Pancreas (tissue), 10 donors: ENCODE data around the gene ERRFI1. TPM values are rescaled to one million over a fixed set of nuclear protein-coding genes. Genes with fewer than 3 reads are reported as not detected.

Experiments used
- ATAC-seq, 4 donors: fragments of 200-7000 bp; cut with Tn5 transposase; one replicate each; pipeline versions ENCODE4 v1.8.0 to v1.9.1; 2020; ENCODE audit warnings: mild to moderate bottlenecking in 4 of 4, moderate library complexity in 4 of 4
- DNase-seq, 6 donors: peaks; one replicate each; pipeline ENCODE4 v3.0.0-alpha.2; 2020
- FAIRE-seq: peaks from 2 replicates; lab custom pipeline; 2012; peaks lifted over from hg19 to GRCh38; lab: Jason Lieb, UNC
- H3K27ac ChIP-seq, 4 donors: fragments of 200-600 bp; sonication (generic); 1 replicate in 3 of 4; 2 replicates in 1 of 4; pipeline versions ENCODE4 v1.5.0 to v1.8.0; 2020
- H3K27me3 ChIP-seq, 4 donors: fragments of 200-600 bp; one replicate each; pipeline ENCODE4 v1.8.0; 2021
- H3K36me3 ChIP-seq, 3 donors: fragments of 200-600 bp; sonication (generic) in 1 of 3; one replicate each; pipeline versions ENCODE4 v1.5.0 to v1.8.0; 2020 to 2021
- H3K4me1 ChIP-seq, 3 donors: fragments of 200-600 bp; one replicate each; pipeline ENCODE4 v1.8.0; 2021
- H3K4me3 ChIP-seq, 4 donors: fragments of 200-600 bp; sonication (generic) in 2 of 4; one replicate each; pipeline versions ENCODE4 v1.5.0 to v1.8.0; 2020 to 2021
- H3K9me3 ChIP-seq, 4 donors: fragments of 200-600 bp; one replicate each; pipeline ENCODE4 v1.8.0; 2021
- WGBS, 2 donors: extraction: QIAGEN DNeasy Blood & Tissue Kit; methylation state at CpG; one replicate each; pipeline ENCODE4 v1.1.7; 2013; 5-methylcytosine and 5-hydroxymethylcytosine counted together
- intact Hi-C, 3 donors: fragments of 100-400 bp; cut with DNase I; formaldehyde crosslinking; loops; one replicate each; pipeline versions ENCODE4 v1.11.1 to v1.14.2; 2022
- polyA plus RNA-seq, 2 donors: library from polyadenylated mRNA; stranded (reverse); fragments of 200-250 nt; gene quantifications; one replicate each; pipeline ENCODE4 v1.2.3, GENCODE V29; 2013
- total RNA-seq, 6 donors: library from RNA; stranded (reverse); fragmentation: NEBNext Ultra II Directional in 4 of 6; extraction: Animal tissue kit (Norgen Biotek cat#: 25700) in 4 of 6; gene quantifications; one replicate each; pipeline versions ENCODE4 v1.2.1 to v1.2.4, GENCODE V29; 2021 to 2023
- TF ChIP-seq, protein P1 (sequence below), 4 donors: fragments of 200-600 bp; sonication (generic) in 3 of 4; IDR thresholded peaks; one replicate each; pipeline versions ENCODE4 v1.5.0 to v1.8.0; 2021; ENCODE audit warnings: antibody characterized with exemption in 4 of 4
- donor health status: healthy with polysubstance abuse.
- donor health status: DM: no; HTN: no; CAD: no; lungs with moderate emphysema.
- donor health status: DM: no; HTN: no; CAD: no.
- donor health status: control.
- donor health status: control.
- donor health status: Bipolar disorder and iron deficiency.
- donor health status: DM: yes; HTN: yes; CAD: no.
- donor health status: DM: no; HTN: no; CAD: no.
- donor health status: DM: no; HTN: no; CAD: no.
- donor health status: DM: yes; HTN: yes; CAD: no.

ERRFI1 gene
- total and polyA plus RNA-seq, 8 donors: 36.4 to 392 (median 101) TPM

DNA sequence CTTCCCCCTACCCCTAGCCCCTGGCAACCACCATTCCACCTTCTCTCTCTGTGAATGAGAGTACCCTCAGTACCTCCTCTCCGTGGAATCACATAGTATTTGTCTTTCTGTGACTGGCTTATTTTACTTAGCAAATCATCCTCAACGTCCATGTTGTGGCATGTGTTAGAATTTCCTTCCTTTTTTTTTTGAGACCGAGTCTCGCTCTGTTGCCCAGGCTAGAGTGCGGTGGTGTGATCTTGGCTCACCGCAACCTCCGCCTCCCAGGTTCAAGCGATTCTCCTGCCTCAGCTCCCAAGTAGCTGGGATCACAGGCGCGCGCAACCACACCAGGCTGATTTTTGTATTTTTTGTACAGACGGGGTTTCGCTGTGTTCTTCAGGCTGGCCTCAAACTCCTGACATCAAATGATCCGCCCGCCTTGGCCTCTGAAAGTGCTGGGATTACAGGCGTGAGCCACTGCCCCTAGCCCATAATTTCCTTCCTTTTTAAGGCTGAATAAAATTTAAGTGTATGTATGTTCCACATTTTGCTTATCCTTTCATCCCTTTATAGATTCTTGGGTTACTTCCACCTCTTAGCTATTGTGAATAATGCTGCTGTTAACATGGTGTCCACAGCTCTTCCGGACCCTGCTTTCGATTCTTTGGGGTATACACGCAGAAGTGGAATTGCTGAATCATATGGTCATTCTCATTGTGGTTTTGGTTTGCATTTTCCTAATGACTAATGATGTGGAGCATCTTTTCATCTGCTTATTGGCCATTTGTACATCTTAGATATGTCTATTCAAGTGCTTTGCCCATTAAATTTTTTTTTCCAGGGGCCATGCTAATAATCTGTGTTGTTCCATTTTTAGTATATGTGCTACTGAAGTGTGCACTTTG is 32.3 kb downstream of the ERRFI1 start:
- ATAC-seq: no peak
- H3K27me3 ChIP-seq: no peaks in the 10 kb centered on the region
- no peaks in the 10 kb centered on the region for H3K4me1 ChIP-seq
- intact Hi-C loops: no loop called here
- no peaks in the 10 kb centered on the region for H3K36me3 ChIP-seq
- WGBS, 2 donors: 87 to 90% methylated on average over 19 of the region's 19 CpGs
- TF ChIP-seq, protein P1, sequence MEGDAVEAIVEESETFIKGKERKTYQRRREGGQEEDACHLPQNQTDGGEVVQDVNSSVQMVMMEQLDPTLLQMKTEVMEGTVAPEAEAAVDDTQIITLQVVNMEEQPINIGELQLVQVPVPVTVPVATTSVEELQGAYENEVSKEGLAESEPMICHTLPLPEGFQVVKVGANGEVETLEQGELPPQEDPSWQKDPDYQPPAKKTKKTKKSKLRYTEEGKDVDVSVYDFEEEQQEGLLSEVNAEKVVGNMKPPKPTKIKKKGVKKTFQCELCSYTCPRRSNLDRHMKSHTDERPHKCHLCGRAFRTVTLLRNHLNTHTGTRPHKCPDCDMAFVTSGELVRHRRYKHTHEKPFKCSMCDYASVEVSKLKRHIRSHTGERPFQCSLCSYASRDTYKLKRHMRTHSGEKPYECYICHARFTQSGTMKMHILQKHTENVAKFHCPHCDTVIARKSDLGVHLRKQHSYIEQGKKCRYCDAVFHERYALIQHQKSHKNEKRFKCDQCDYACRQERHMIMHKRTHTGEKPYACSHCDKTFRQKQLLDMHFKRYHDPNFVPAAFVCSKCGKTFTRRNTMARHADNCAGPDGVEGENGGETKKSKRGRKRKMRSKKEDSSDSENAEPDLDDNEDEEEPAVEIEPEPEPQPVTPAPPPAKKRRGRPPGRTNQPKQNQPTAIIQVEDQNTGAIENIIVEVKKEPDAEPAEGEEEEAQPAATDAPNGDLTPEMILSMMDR (IDR thresholded peaks at IDR 0.05): no peak
- H3K27ac ChIP-seq: no peak overlapping the region
- no peak for FAIRE-seq
- no peak for DNase-seq
- H3K9me3 ChIP-seq: no peaks in the 10 kb centered on the region
- no peak overlapping the region for H3K4me3 ChIP-seq

DNA sequence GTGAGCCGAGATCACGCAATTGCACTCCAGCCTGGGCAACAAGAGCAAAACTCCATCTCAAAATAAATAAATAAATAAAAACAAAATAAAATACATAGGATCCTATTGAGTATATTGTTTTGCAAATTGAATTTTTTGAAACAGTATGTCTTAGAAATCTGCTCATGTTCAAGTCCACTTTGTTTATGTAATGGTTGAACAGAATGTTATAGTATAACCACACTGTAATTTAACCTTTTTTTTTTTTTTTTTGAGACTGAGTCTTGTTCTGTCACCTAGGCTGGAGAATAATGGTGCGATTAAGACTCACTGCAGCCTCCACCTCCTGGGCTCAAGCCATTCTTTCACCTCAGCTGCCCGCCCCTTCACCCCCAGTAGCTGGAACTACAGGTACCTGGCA is 33.2 kb downstream of the ERRFI1 start:
- 85 to 86% methylated on average over 4 of the region's 4 CpGs for WGBS, 2 donors
- FAIRE-seq (no peak), DNase-seq (no peak), ATAC-seq (no peak)
- Histone ChIP-seq H3K36me3 (no peaks in the 10 kb centered on the region), H3K9me3 (no peaks in the 10 kb centered on the region), H3K27me3 (no peaks in the 10 kb centered on the region), H3K4me1 (no peaks in the 10 kb centered on the region), H3K27ac (no peak overlapping the region), H3K4me3 (no peak overlapping the region)
- intact Hi-C loops: no loop called here
- TF ChIP-seq, protein P1 (IDR thresholded peaks at IDR 0.05): no peak

DNA sequence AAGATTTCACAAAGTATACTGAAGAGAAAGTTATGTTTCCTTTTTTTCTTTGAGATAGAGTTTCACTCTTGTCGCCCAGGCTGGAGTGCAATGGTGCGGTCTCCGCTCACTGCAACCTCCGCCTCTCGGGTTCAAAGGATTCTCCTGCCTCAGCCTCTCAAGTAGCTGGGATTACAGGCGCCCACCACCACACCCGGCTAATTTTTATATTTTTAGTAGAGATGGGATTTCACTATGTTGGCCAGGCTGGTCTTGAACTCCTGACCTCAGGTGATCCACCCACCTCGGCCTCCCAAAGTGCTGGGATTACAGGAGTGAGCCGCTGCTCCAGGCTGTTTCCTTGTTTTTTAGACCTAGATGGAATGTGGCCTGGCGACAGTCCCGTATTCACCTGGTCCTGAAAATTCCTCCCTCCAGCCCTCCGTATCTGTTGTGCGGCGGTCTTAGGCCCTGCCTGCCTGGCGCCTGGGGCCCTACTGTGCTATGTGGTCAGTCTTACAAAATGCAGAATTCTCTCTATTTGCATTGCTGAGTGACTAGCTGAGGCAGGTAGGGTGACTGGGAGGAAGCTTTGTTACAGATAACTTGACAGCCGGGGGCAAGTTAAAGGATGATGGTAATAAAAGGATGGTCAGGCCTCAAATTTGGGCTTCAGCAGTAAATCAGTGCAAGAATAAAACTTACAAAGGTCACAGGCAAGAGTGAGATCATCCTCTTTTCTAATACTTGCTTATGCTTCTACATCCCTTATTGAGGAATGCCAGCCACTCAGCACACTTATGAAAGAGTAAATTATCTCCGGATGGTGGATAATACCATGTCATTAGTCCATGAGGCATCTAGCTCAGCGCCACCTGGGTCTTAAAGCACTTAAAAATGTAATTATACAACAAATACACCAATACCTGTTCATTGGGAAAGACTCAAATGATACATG is 34.3 kb downstream of the ERRFI1 start:
- DNase-seq: no peak
- 79 to 82% methylated on average over 18 of the region's 18 CpGs for WGBS, 2 donors
- H3K27me3 ChIP-seq: no peaks in the 10 kb centered on the region
- ATAC-seq: peak in 1 of 4 donors; percentile 10
- no peaks in the 10 kb centered on the region for H3K9me3 ChIP-seq
- no peak for FAIRE-seq
- no peak overlapping the region for H3K27ac ChIP-seq
- no peaks in the 10 kb centered on the region for H3K4me1 ChIP-seq
- H3K4me3 ChIP-seq: no peak overlapping the region
- H3K36me3 ChIP-seq: no peaks in the 10 kb centered on the region
- intact Hi-C loops: no loop called here
- TF ChIP-seq, protein P1 (IDR thresholded peaks at IDR 0.05): no peak

DNA sequence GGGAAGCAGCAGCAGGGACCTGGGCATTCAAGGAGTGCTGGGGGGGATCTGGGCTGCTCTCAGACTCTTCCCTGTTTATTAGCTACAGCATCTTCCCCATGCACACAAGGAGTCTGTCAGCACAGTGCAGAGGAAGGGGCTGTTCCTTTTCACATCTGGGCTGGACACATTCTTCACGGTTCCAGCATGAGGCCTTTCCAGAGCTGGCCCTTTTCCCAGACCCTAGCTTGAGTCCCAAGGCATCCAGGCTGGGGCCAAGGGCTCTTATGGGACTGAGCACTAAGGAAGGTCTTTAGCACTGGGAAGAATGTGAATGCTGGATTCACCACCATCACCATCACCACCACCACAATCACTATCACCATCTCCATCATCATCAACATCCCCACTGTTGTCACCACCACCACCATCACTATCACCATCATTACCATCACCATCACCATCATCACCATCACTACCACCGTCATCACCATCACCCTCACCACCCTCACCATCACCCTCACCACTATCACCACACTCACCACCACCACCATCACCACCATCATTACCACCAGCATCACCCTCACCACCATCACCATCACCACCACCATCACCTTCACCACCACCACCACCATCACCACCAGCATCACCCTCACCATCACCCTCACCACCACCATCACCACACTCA is 36.2 kb downstream of the ERRFI1 start:
- ATAC-seq (no peak), FAIRE-seq (no peak), DNase-seq (no peak)
- Histone ChIP-seq H3K27me3 (no peaks in the 10 kb centered on the region), H3K27ac (no peak overlapping the region), H3K4me3 (no peak overlapping the region), H3K36me3 (peaks cover 0 to 15% (median 11%) of the 10 kb centered on the region in 3 donors), H3K4me1 (no peaks in the 10 kb centered on the region), H3K9me3 (no peaks in the 10 kb centered on the region)
- TF ChIP-seq, protein P1 (IDR thresholded peaks at IDR 0.05): no peak
- intact Hi-C loops: loop anchor here in 1 of 3 donors (10.0 kb wide), 1 partner anchor 345 kb away; no protein-coding TSS in a partner anchor
- 58 to 63% methylated on average over 2 of the region's 2 CpGs for WGBS, 2 donors
